Measurements from ENCODE around the gene RPAP2.

DNA sequence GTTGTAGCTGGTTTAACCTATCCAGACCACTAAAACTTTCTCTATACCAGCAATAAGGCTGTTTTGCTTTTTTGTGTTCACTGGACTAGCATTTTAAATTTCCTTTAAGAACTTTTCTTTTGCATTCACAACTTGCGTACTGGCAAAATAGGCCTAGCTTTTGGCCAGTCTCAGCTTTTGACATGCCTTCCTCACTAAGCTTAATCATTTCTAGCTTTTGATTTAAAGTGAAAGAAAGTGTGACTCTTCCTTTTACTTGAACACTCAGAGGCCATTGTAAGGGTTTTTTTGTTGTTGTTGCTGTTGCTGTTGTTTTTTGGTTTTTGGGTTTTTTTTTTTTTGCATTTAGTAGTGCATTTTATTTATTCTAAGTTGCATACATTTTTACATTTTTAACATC, 15.2 kb downstream of the RPAP2 start:
- TF ChIP-seq, protein P1, sequence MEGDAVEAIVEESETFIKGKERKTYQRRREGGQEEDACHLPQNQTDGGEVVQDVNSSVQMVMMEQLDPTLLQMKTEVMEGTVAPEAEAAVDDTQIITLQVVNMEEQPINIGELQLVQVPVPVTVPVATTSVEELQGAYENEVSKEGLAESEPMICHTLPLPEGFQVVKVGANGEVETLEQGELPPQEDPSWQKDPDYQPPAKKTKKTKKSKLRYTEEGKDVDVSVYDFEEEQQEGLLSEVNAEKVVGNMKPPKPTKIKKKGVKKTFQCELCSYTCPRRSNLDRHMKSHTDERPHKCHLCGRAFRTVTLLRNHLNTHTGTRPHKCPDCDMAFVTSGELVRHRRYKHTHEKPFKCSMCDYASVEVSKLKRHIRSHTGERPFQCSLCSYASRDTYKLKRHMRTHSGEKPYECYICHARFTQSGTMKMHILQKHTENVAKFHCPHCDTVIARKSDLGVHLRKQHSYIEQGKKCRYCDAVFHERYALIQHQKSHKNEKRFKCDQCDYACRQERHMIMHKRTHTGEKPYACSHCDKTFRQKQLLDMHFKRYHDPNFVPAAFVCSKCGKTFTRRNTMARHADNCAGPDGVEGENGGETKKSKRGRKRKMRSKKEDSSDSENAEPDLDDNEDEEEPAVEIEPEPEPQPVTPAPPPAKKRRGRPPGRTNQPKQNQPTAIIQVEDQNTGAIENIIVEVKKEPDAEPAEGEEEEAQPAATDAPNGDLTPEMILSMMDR (IDR thresholded peaks at IDR 0.05; ENCODE audit: insufficient read depth, low read length, poor library complexity, severe bottlenecking): no peak
- no peak for TF ChIP-seq EZH2phosphoT487 (conservative IDR thresholded peaks at IDR 0.05; ENCODE audit: low read length)

All from SU-DHL-6 (cell line).